HCT116 (cell line): ENCODE data around the gene NABP1. TPM values are rescaled to one million over a fixed set of nuclear protein-coding genes. Genes with fewer than 3 reads are reported as not detected.

ENCODE experiments used
- ATAC-seq: fragments of 200-7000 bp; cut with Tn5 transposase; 2 replicates; pipeline ENCODE4 v1.9.1; 2020; ENCODE audit warnings: mild to moderate bottlenecking, moderate library complexity
- BruUV-seq: library from RNA; stranded (reverse); fragments of 400-500 nt; replicated peaks from 2 replicates; lab custom pipeline; 2021; lab: Mats Ljungman, UMichigan
- CTCF ChIA-PET: fragments of 300-600 bp; sonication (Branson Sonifier 250); formaldehyde crosslinking; loops from one replicate; lab custom pipeline; 2021; ENCODE audit warnings: antibody characterized with exemption; lab: Charles Lee
- POLR2A ChIA-PET: fragments of 300-600, 350-600 bp; sonication (Branson Sonifier 250); formaldehyde crosslinking; loops from one replicate; lab custom pipeline; 2021; ENCODE audit warnings: antibody characterized with exemption; lab: Charles Lee
- RAD21 ChIA-PET, 2 experiments: fragments of 300-600 bp; sonication (Branson Sonifier 250); formaldehyde crosslinking; loops; one replicate each; lab custom pipeline; 2023; ENCODE audit warnings: low total read pairs in 2 of 2; ENCODE audit not compliant: uncharacterized antibody in 2 of 2, unreplicated experiment in 2 of 2, low non-redundant PET in 1 of 2; lab: Charles Lee
- DNase-seq: peaks from one replicate; pipeline ENCODE4 v3.0.0-alpha.2; 2010; ENCODE audit warnings: low read depth, low spot score
- H2AFZ ChIP-seq: fragments of 200-600 bp; shearing (Covaris generic), sonication (generic); 2 replicates; pipeline ENCODE4 v1.6.1; 2017; ENCODE audit warnings: low read depth, mixed run types, mixed read lengths, antibody characterized with exemption, low read length; ENCODE audit not compliant: poor library complexity, severe bottlenecking
- H3K27ac ChIP-seq: 2 replicates; pipeline ENCODE4 v1.5.1; 2012; ENCODE audit warnings: low read depth, low read length
- H3K27me3 ChIP-seq: fragments of 200-600 bp; sonication (generic); 2 replicates; pipeline ENCODE4 v1.6.1; 2016; ENCODE audit warnings: mixed run types, low read length, mixed read lengths; ENCODE audit not compliant: insufficient read depth
- H3K36me3 ChIP-seq, 2 experiments: fragments of 200-500 bp in 1 of 2; fragments of 200-600 bp in 1 of 2; sonication (Bioruptor generic) in 1 of 2; sonication (generic) in 1 of 2; 2 replicates each; pipeline versions ENCODE4 v1.5.1 to v1.6.1; 2014 to 2016; ENCODE audit warnings: low read length in 2 of 2, inconsistent platforms in 1 of 2, mixed read lengths in 1 of 2, mixed run types in 1 of 2; ENCODE audit not compliant: insufficient read depth in 2 of 2, control insufficient read depth in 1 of 2
- H3K4me1 ChIP-seq, 2 experiments: fragments of 200-600 bp in 1 of 2; sonication (generic) in 1 of 2; 2 replicates each; pipeline versions ENCODE4 v1.5.1 to v1.6.1; 2012 to 2017; ENCODE audit warnings: low read length in 2 of 2, inconsistent platforms in 1 of 2, mild to moderate bottlenecking in 1 of 2, mixed read lengths in 1 of 2, mixed run types in 1 of 2, moderate library complexity in 1 of 2; ENCODE audit not compliant: insufficient read depth in 2 of 2, control insufficient read depth in 1 of 2
- H3K4me2 ChIP-seq: fragments of 200-600 bp; sonication (generic); 2 replicates; pipeline ENCODE4 v1.6.1; 2017; ENCODE audit warnings: mixed run types, low read length, mixed read lengths
- H3K4me3 ChIP-seq, 2 experiments: fragments of 200-600 bp in 1 of 2; sonication (generic) in 1 of 2; replicated peaks in 1 of 2; 2 replicates each; pipeline ENCODE4 v1.5.1; 2011 to 2016; ENCODE audit warnings: low read length in 2 of 2, control low read depth in 1 of 2, low read depth in 1 of 2, mild to moderate bottlenecking in 1 of 2, mixed read lengths in 1 of 2, mixed run types in 1 of 2
- H3K79me2 ChIP-seq: fragments of 200-600 bp; sonication (generic); 2 replicates; pipeline ENCODE4 v1.6.1; 2017; ENCODE audit warnings: mild to moderate bottlenecking, mixed run types, low read length, moderate library complexity, mixed read lengths; ENCODE audit not compliant: insufficient read depth
- H3K9ac ChIP-seq: fragments of 200-600 bp; sonication (generic); 2 replicates; pipeline ENCODE4 v1.6.1; 2016; ENCODE audit warnings: low read length, mixed read lengths
- H3K9me2 ChIP-seq: fragments of 200-600 bp; sonication (generic), shearing (Covaris generic); 2 replicates; pipeline ENCODE4 v1.6.1; 2017; ENCODE audit warnings: mixed run types, mild to moderate bottlenecking, moderate library complexity; ENCODE audit not compliant: insufficient read depth
- H3K9me3 ChIP-seq, 2 experiments: fragments of 200-500 bp in 1 of 2; fragments of 200-600 bp in 1 of 2; sonication (Bioruptor generic) in 1 of 2; sonication (generic) in 1 of 2; 2 replicates each; pipeline ENCODE4 v1.6.1; 2014 to 2017; ENCODE audit warnings: low read length in 2 of 2, mixed read lengths in 2 of 2, inconsistent platforms in 1 of 2, low read depth in 1 of 2, mild to moderate bottlenecking in 1 of 2, mixed run types in 1 of 2, moderate library complexity in 1 of 2; ENCODE audit not compliant: control insufficient read depth in 1 of 2, insufficient read depth in 1 of 2
- H4K20me1 ChIP-seq: fragments of 200-600 bp; sonication (generic), shearing (Covaris generic); 2 replicates; pipeline ENCODE4 v1.6.1; 2017; ENCODE audit warnings: mixed run types, mild to moderate bottlenecking, moderate library complexity; ENCODE audit not compliant: insufficient read depth
- CBX3 ChIP-seq: IDR thresholded peaks from 2 replicates; pipeline ENCODE4 v1.6.1; 2012; ENCODE audit warnings: low read depth
- CEBPB ChIP-seq: IDR thresholded peaks from 2 replicates; pipeline ENCODE4 v1.6.1; 2012; ENCODE audit warnings: low read depth
- EGR1 ChIP-seq: IDR thresholded peaks from 2 replicates; pipeline ENCODE4 v1.6.1; 2012; ENCODE audit warnings: low read depth
- ELF1 ChIP-seq: IDR thresholded peaks from 2 replicates; pipeline ENCODE4 v1.6.1; 2012; ENCODE audit warnings: low read depth, borderline replicate concordance
- EZH2 ChIP-seq: fragments of 200-600 bp; sonication (generic); IDR thresholded peaks from 2 replicates; pipeline ENCODE4 v1.6.1; 2017; ENCODE audit warnings: antibody characterized with exemption, mixed run types
- FOSL1 ChIP-seq: IDR thresholded peaks from 2 replicates; pipeline ENCODE4 v1.6.1; 2012; ENCODE audit warnings: low read depth
- JUND ChIP-seq: IDR thresholded peaks from 2 replicates; pipeline ENCODE4 v1.6.1; 2012
- POLR2AphosphoS5 ChIP-seq: IDR thresholded peaks from 2 replicates; pipeline ENCODE4 v1.6.1; 2011; ENCODE audit warnings: mild to moderate bottlenecking, low read depth, low read length, moderate library complexity
- SIN3A ChIP-seq: IDR thresholded peaks from 2 replicates; pipeline ENCODE4 v1.6.1; 2012; ENCODE audit warnings: low read depth
- SP1 ChIP-seq: IDR thresholded peaks from 2 replicates; pipeline ENCODE4 v1.6.1; 2012; ENCODE audit warnings: low read depth
- TCF7L2 ChIP-seq: IDR thresholded peaks from 2 replicates; pipeline ENCODE4 v1.7.0; 2011; ENCODE audit warnings: borderline replicate concordance, inconsistent platforms; ENCODE audit not compliant: insufficient read depth, insufficient read length; ENCODE audit errors: extremely low read depth
- intact Hi-C: fragments of 100-400 bp; cut with micrococcal nuclease; formaldehyde crosslinking; loops from 2 replicates; pipeline ENCODE4 v1.10.0; 2022
- total RNA-seq: library from RNA; stranded (reverse); gene quantifications from one replicate; pipeline ENCODE4 v1.2.1, GENCODE V29; 2021; ENCODE audit not compliant: unreplicated experiment
- TF ChIP-seq, protein P1 (sequence below), 3 experiments: fragments of 200-600 bp in 1 of 3; sonication (generic) in 1 of 3; IDR thresholded peaks in 2 of 3; conservative IDR thresholded peaks in 1 of 3; 2 replicates each; pipeline ENCODE4 v1.5.1; 2012 to 2017; ENCODE audit warnings: low read depth in 2 of 3, low read length in 2 of 3, antibody characterized with exemption in 1 of 3, borderline replicate concordance in 1 of 3, control low read depth in 1 of 3, mild to moderate bottlenecking in 1 of 3, mixed read lengths in 1 of 3, mixed run types in 1 of 3, moderate library complexity in 1 of 3; ENCODE audit not compliant: insufficient read depth in 1 of 3
- TF ChIP-seq, protein P2 (sequence below): IDR thresholded peaks from 2 replicates; pipeline ENCODE4 v1.6.1; 2012

The NABP1 gene
- total RNA-seq, 1 experiment from 2014 or later = 39.3 TPM

DNA sequence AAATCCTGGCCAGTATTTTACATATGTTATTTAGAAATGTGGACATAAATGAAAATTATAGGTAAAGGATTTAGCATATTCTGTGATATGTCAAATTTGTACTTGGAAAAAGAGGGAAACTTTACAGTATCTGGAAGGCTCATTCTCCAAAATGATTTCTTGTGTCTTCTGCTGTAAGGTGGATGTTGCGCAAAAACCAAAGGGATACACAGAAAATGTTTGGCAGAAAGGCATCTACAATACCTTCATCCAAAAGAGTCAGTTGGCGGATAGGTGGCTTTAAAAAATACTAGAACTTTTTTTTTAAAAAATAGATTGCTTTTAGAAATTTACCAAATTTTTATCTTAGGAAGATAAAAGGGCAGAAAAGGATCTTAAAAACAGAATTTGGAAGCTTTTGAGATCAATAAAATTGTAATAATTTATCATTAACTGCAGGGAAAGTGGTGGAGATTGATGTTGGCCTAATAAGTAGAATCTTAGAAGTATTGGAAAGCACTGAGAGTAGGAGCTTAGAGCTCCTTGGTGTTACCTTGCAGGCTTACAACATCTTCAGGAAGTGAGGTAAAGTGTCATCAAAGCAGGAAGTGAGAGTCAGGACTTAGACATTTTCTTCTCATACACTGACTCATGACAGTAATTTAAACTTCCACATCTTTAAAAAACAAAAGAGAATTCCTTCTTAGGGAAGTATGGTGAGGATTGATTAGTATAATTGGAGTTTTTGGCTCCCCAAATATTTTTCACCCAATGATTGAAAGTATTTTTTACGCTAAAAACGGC lies 2.1 kb downstream of the NABP1 start:
- no peak for ATAC-seq
- Histone ChIP-seq H3K4me2 (peak overlapping the region; percentile 79), H3K4me1 (peaks cover 19 to 28% of the 10 kb centered on the region in 2 experiments), H3K4me3 (peak overlapping the region; percentile 71 to 77), H4K20me1 (no peaks in the 10 kb centered on the region), H3K9me2 (no peaks in the 10 kb centered on the region), H3K27me3 (no peaks in the 10 kb centered on the region), H3K27ac (peak overlapping the region; percentile 15; the same call in 1 of the 2 replicates), H3K79me2 (peaks cover 50% of the 10 kb centered on the region), H3K9me3 (no peaks in the 10 kb centered on the region), H3K36me3 (peaks cover 16 to 23% of the 10 kb centered on the region in 2 experiments), H2AFZ (no peak overlapping the region), H3K9ac (peak overlapping the region; percentile 86)
- intact Hi-C loops = no loop called here
- TF ChIP-seq EGR1 (no peak), JUND (peak; percentile 58), CEBPB (peak; percentile 85), ELF1 (peak; percentile 59), CBX3 (peak; percentile 32; the same call in 1 of the 2 replicates), SIN3A (no peak), EZH2 (no peak), FOSL1 (peak; percentile 61), SP1 (peak; percentile 61), POLR2AphosphoS5 (peak; percentile 56; the same call in 1 of the 2 replicates), TCF7L2 (no peak)
- TF ChIP-seq, protein P1, sequence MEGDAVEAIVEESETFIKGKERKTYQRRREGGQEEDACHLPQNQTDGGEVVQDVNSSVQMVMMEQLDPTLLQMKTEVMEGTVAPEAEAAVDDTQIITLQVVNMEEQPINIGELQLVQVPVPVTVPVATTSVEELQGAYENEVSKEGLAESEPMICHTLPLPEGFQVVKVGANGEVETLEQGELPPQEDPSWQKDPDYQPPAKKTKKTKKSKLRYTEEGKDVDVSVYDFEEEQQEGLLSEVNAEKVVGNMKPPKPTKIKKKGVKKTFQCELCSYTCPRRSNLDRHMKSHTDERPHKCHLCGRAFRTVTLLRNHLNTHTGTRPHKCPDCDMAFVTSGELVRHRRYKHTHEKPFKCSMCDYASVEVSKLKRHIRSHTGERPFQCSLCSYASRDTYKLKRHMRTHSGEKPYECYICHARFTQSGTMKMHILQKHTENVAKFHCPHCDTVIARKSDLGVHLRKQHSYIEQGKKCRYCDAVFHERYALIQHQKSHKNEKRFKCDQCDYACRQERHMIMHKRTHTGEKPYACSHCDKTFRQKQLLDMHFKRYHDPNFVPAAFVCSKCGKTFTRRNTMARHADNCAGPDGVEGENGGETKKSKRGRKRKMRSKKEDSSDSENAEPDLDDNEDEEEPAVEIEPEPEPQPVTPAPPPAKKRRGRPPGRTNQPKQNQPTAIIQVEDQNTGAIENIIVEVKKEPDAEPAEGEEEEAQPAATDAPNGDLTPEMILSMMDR (IDR thresholded peaks at IDR 0.05 in 2 of 3, conservative IDR thresholded peaks at IDR 0.05 in 1 of 3; ENCODE audit: borderline replicate concordance in 1 of 3, insufficient read depth in 1 of 3, low read depth in 2 of 3, low read length in 2 of 3) = no peak
- TF ChIP-seq, protein P2, sequence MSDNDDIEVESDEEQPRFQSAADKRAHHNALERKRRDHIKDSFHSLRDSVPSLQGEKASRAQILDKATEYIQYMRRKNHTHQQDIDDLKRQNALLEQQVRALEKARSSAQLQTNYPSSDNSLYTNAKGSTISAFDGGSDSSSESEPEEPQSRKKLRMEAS = peak; percentile 37; the same call in 1 of the 2 replicates
- peak; percentile 66 for DNase-seq
- POLR2A ChIA-PET = interaction anchor here (1.0 to 1.3 kb wide), 3 partner anchors 8 to 111 kb away, joined by 3 read pairs; no protein-coding TSS in a partner anchor
- RAD21 ChIA-PET = no interaction called here
- BruUV-seq = TSS peak; percentile 89
- CTCF ChIA-PET = interaction anchor here (1.2 to 1.3 kb wide), 2 partner anchors 11 to 125 kb away, joined by 3 read pairs; no protein-coding TSS in a partner anchor
